H9 (cell line): Measurements from ENCODE around the gene BTNL8. TPM values are rescaled to one million over a fixed set of nuclear protein-coding genes. Genes with fewer than 3 reads are reported as not detected.

Experiments used
- DNase-seq: peaks from one replicate; pipeline ENCODE4 v3.0.0-alpha.2; 2017
- H2AFZ ChIP-seq: one replicate; pipeline ENCODE4 v1.6.1; 2013; ENCODE audit warnings: mild to moderate bottlenecking, low read length, control low read depth, moderate library complexity
- H2AK5ac ChIP-seq: 2 replicates; pipeline ENCODE4 v1.6.1; 2013; ENCODE audit warnings: low read length, control low read depth, mixed read lengths; ENCODE audit not compliant: insufficient read length
- H2BK120ac ChIP-seq: one replicate; pipeline ENCODE4 v1.6.1; 2013; ENCODE audit warnings: low read depth, mild to moderate bottlenecking, low read length, control low read depth, inconsistent platforms; ENCODE audit not compliant: poor library complexity, severe bottlenecking
- H2BK12ac ChIP-seq: 2 replicates; pipeline ENCODE4 v1.6.1; 2013; ENCODE audit warnings: low read length, control low read depth, mixed read lengths, low read depth; ENCODE audit not compliant: insufficient read length
- H2BK15ac ChIP-seq: 2 replicates; pipeline ENCODE4 v1.6.1; 2013; ENCODE audit warnings: low read depth, low read length, control low read depth
- H2BK20ac ChIP-seq: one replicate; pipeline ENCODE4 v1.6.1; 2013; ENCODE audit warnings: low read depth, mild to moderate bottlenecking, low read length, control low read depth, inconsistent platforms; ENCODE audit not compliant: poor library complexity, severe bottlenecking
- H2BK5ac ChIP-seq: 2 replicates; pipeline ENCODE4 v1.6.1; 2013; ENCODE audit warnings: low read length, control low read depth, mixed read lengths; ENCODE audit not compliant: insufficient read length
- H3K14ac ChIP-seq: 2 replicates; pipeline ENCODE4 v1.6.1; 2013; ENCODE audit warnings: low read length, control low read depth; ENCODE audit not compliant: insufficient read depth
- H3K18ac ChIP-seq: 2 replicates; pipeline ENCODE4 v1.6.1; 2013; ENCODE audit warnings: low read depth, mild to moderate bottlenecking, mixed read lengths, low read length, control low read depth; ENCODE audit not compliant: insufficient read length
- H3K23ac ChIP-seq: 2 replicates; pipeline ENCODE4 v1.6.1; 2013; ENCODE audit warnings: low read length, control low read depth, mixed read lengths, low read depth; ENCODE audit not compliant: insufficient read length
- H3K23me2 ChIP-seq: 2 replicates; pipeline ENCODE4 v1.6.1; 2013; ENCODE audit warnings: low read depth, mild to moderate bottlenecking, mixed read lengths, low read length, control low read depth; ENCODE audit not compliant: insufficient read length, poor library complexity, severe bottlenecking
- H3K27ac ChIP-seq: 2 replicates; pipeline ENCODE4 v1.5.1; 2013; ENCODE audit warnings: low read length, control low read depth, mixed read lengths, low read depth; ENCODE audit not compliant: insufficient read length
- H3K27me3 ChIP-seq: 2 replicates; pipeline ENCODE4 v1.6.1; 2013; ENCODE audit warnings: low read length, control low read depth, inconsistent platforms; ENCODE audit not compliant: insufficient read depth
- H3K4ac ChIP-seq: 2 replicates; pipeline ENCODE4 v1.6.1; 2013; ENCODE audit warnings: low read depth, mild to moderate bottlenecking, control low read depth, inconsistent platforms, low read length, moderate library complexity
- H3K4me1 ChIP-seq: 2 replicates; pipeline ENCODE4 v1.6.1; 2013; ENCODE audit warnings: low read length, control low read depth, inconsistent platforms; ENCODE audit not compliant: insufficient read depth
- H3K4me2 ChIP-seq: 2 replicates; pipeline ENCODE4 v1.6.1; 2013; ENCODE audit warnings: low read length, control low read depth, mixed read lengths; ENCODE audit not compliant: insufficient read length, insufficient read depth
- H3K56ac ChIP-seq: 2 replicates; pipeline ENCODE4 v1.6.1; 2013; ENCODE audit warnings: low read depth, mild to moderate bottlenecking, mixed read lengths, low read length, control low read depth; ENCODE audit not compliant: insufficient read length
- H3K79me1 ChIP-seq: 2 replicates; pipeline ENCODE4 v1.6.1; 2013; ENCODE audit warnings: low read depth, mild to moderate bottlenecking, moderate library complexity, low read length, control low read depth, inconsistent platforms; ENCODE audit not compliant: insufficient read depth, poor library complexity, severe bottlenecking
- H3K79me2 ChIP-seq: 2 replicates; pipeline ENCODE4 v1.6.1; 2013; ENCODE audit warnings: low read length, control low read depth, inconsistent platforms; ENCODE audit not compliant: insufficient read depth
- H3K9ac ChIP-seq: 2 replicates; pipeline ENCODE4 v1.6.1; 2013; ENCODE audit warnings: low read length, control low read depth, mixed read lengths; ENCODE audit not compliant: insufficient read length; ENCODE audit errors: extremely low read depth
- H3K9me3 ChIP-seq: one replicate; pipeline ENCODE4 v1.6.1; 2013; ENCODE audit warnings: low read depth, low read length, inconsistent platforms; ENCODE audit not compliant: control insufficient read depth
- H3T11ph ChIP-seq: one replicate; pipeline ENCODE4 v1.6.1; 2013; ENCODE audit warnings: mild to moderate bottlenecking, low read length, control low read depth, inconsistent platforms
- H4K20me1 ChIP-seq: one replicate; pipeline ENCODE4 v1.6.1; 2013; ENCODE audit not compliant: control insufficient read depth, insufficient read length, insufficient read depth
- H4K5ac ChIP-seq: 2 replicates; pipeline ENCODE4 v1.6.1; 2013; ENCODE audit warnings: low read depth, mild to moderate bottlenecking, mixed read lengths, low read length, control low read depth; ENCODE audit not compliant: insufficient read length
- H4K8ac ChIP-seq: replicated peaks from 2 replicates; pipeline ENCODE4 v1.6.1; 2013; ENCODE audit warnings: low read length, control low read depth, mixed read lengths, low read depth; ENCODE audit not compliant: insufficient read length
- H4K91ac ChIP-seq: 2 replicates; pipeline ENCODE4 v1.6.1; 2013; ENCODE audit warnings: low read depth, mild to moderate bottlenecking, moderate library complexity, mixed read lengths, low read length, control low read depth; ENCODE audit not compliant: insufficient read length
- H3K27ac Mint-ChIP-seq, 3 experiments: 2 replicates in 2 of 3; 3 replicates in 1 of 3; pipeline ENCODE4 v1.8.0; 2020 to 2021; ENCODE audit warnings: mixed read lengths in 3 of 3, mild to moderate bottlenecking in 1 of 3, moderate library complexity in 1 of 3
- H3K27me3 Mint-ChIP-seq: 2 replicates; pipeline ENCODE4 v1.8.0; 2021; ENCODE audit warnings: low read depth, mild to moderate bottlenecking, moderate library complexity, mixed read lengths
- H3K36me3 Mint-ChIP-seq, 3 experiments: 2 replicates in 2 of 3; 3 replicates in 1 of 3; pipeline ENCODE4 v1.8.0; 2020 to 2021; ENCODE audit warnings: low read depth in 3 of 3, mixed read lengths in 3 of 3; ENCODE audit not compliant: insufficient read depth in 1 of 3
- H3K4me1 Mint-ChIP-seq, 2 experiments: 2 replicates each; pipeline ENCODE4 v1.8.0; 2020; ENCODE audit warnings: mixed read lengths in 2 of 2
- H3K4me3 Mint-ChIP-seq, 2 experiments: 2 replicates in 1 of 2; 3 replicates in 1 of 2; pipeline ENCODE4 v1.8.0; 2020 to 2021; ENCODE audit warnings: mild to moderate bottlenecking in 2 of 2, mixed read lengths in 2 of 2, moderate library complexity in 1 of 2
- H3K9me3 Mint-ChIP-seq, 2 experiments: 2 replicates in 1 of 2; 3 replicates in 1 of 2; pipeline ENCODE4 v1.8.0; 2020; ENCODE audit warnings: mild to moderate bottlenecking in 2 of 2, mixed read lengths in 2 of 2, moderate library complexity in 1 of 2
- WGBS: extraction: QIAGEN DNeasy Blood & Tissue Kit; methylation state at CpG from one replicate; pipeline ENCODE4 v1.1.7; 2013; ENCODE audit warnings: missing lambda C conversion rate, low lambda C conversion rate, mixed read lengths; ENCODE audit not compliant: insufficient read length; ENCODE audit errors: extremely low coverage; 5-methylcytosine and 5-hydroxymethylcytosine counted together
- total RNA-seq: library from RNA; stranded (reverse); gene quantifications from 2 replicates; pipeline ENCODE4 v1.2.1, GENCODE V29; 2021
- TF ChIP-seq, protein P1 (sequence below): fragments of 200-600 bp; sonication (generic); conservative IDR thresholded peaks from 3 replicates; pipeline ENCODE4 v1.8.0; 2021; ENCODE audit warnings: antibody characterized with exemption, mild to moderate bottlenecking

Gene BTNL8
- total RNA-seq, 1 experiment from 2014 or later: 0.13 TPM

DNA sequence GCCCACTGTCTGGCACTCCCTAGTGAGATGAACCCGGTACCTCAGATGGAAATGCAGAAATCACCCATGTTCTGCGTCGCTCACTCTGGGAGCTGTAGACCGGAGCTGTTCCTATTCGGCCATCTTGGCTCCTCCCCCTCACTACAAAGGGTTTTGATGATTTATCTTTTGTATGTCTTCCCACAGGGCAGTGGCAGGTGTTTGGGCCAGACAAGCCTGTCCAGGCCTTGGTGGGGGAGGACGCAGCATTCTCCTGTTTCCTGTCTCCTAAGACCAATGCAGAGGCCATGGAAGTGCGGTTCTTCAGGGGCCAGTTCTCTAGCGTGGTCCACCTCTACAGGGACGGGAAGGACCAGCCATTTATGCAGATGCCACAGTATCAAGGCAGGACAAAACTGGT, 9.4 kb downstream of the BTNL8 start:
- Mint-ChIP-seq H3K4me3 (peak overlapping the region; percentile 46 to 66; a peak in 3 of 5 replicates), H3K27me3 (peaks cover 5% of the 10 kb centered on the region), H3K36me3 (peaks cover 4 to 10% (median 4%) of the 10 kb centered on the region in 3 experiments; a peak in 3 of 7 replicates), H3K9me3 (peaks cover 5 to 8% of the 10 kb centered on the region in 2 experiments), H3K4me1 (peaks cover 29 to 39% of the 10 kb centered on the region in 2 experiments), H3K27ac (peak overlapping the region in 2 of 3 experiments; percentile 65 to 92; a peak in 4 of 7 replicates)
- H2AK5ac ChIP-seq: no peak overlapping the region
- no peak overlapping the region for H2BK5ac ChIP-seq
- H3K79me2 ChIP-seq: no peaks in the 10 kb centered on the region
- peak overlapping the region; percentile 12 for H3K18ac ChIP-seq
- H3K4ac ChIP-seq: no peak overlapping the region
- no peak overlapping the region for H2BK120ac ChIP-seq
- H2BK12ac ChIP-seq: no peak overlapping the region
- peak overlapping the region; percentile 37 for H2AFZ ChIP-seq
- no peak overlapping the region for H3T11ph ChIP-seq
- no peak overlapping the region for H3K27ac ChIP-seq
- H3K23me2 ChIP-seq: no peaks in the 10 kb centered on the region
- H3K9ac ChIP-seq: no peak overlapping the region
- H3K4me2 ChIP-seq: no peak overlapping the region
- H3K4me1 ChIP-seq: peaks cover 4% of the 10 kb centered on the region; the same call in 1 of the 2 replicates
- H3K56ac ChIP-seq: no peak overlapping the region
- no peaks in the 10 kb centered on the region for H3K27me3 ChIP-seq
- DNase-seq: peak; percentile 37
- no peak overlapping the region for H3K23ac ChIP-seq
- H3K14ac ChIP-seq: no peak overlapping the region; the same call in 1 of the 2 replicates
- no CpG with 5 or more reads among the region's 9 CpGs for WGBS
- H2BK15ac ChIP-seq: no peak overlapping the region
- no peak overlapping the region for H2BK20ac ChIP-seq
- no peaks in the 10 kb centered on the region for H4K20me1 ChIP-seq
- H4K8ac ChIP-seq: no peak overlapping the region
- H3K9me3 ChIP-seq: no peaks in the 10 kb centered on the region
- H4K91ac ChIP-seq: no peak overlapping the region
- H3K79me1 ChIP-seq: no peaks in the 10 kb centered on the region
- TF ChIP-seq, protein P1, sequence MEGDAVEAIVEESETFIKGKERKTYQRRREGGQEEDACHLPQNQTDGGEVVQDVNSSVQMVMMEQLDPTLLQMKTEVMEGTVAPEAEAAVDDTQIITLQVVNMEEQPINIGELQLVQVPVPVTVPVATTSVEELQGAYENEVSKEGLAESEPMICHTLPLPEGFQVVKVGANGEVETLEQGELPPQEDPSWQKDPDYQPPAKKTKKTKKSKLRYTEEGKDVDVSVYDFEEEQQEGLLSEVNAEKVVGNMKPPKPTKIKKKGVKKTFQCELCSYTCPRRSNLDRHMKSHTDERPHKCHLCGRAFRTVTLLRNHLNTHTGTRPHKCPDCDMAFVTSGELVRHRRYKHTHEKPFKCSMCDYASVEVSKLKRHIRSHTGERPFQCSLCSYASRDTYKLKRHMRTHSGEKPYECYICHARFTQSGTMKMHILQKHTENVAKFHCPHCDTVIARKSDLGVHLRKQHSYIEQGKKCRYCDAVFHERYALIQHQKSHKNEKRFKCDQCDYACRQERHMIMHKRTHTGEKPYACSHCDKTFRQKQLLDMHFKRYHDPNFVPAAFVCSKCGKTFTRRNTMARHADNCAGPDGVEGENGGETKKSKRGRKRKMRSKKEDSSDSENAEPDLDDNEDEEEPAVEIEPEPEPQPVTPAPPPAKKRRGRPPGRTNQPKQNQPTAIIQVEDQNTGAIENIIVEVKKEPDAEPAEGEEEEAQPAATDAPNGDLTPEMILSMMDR: no peak
- H4K5ac ChIP-seq: no peak overlapping the region
